H9 (cell line): ENCODE results near the gene RASIP1. TPM values are rescaled to one million over a fixed set of nuclear protein-coding genes. Genes with fewer than 3 reads are reported as not detected.

Experiments used
- DNase-seq: peaks from one replicate; pipeline ENCODE4 v3.0.0-alpha.2; 2017
- H2AFZ ChIP-seq: one replicate; pipeline ENCODE4 v1.6.1; 2013; ENCODE audit warnings: mild to moderate bottlenecking, low read length, control low read depth, moderate library complexity
- H2AK5ac ChIP-seq: 2 replicates; pipeline ENCODE4 v1.6.1; 2013; ENCODE audit warnings: low read length, control low read depth, mixed read lengths; ENCODE audit not compliant: insufficient read length
- H2BK120ac ChIP-seq: one replicate; pipeline ENCODE4 v1.6.1; 2013; ENCODE audit warnings: low read depth, mild to moderate bottlenecking, low read length, control low read depth, inconsistent platforms; ENCODE audit not compliant: poor library complexity, severe bottlenecking
- H2BK12ac ChIP-seq: 2 replicates; pipeline ENCODE4 v1.6.1; 2013; ENCODE audit warnings: low read length, control low read depth, mixed read lengths, low read depth; ENCODE audit not compliant: insufficient read length
- H2BK15ac ChIP-seq: 2 replicates; pipeline ENCODE4 v1.6.1; 2013; ENCODE audit warnings: low read depth, low read length, control low read depth
- H2BK20ac ChIP-seq: one replicate; pipeline ENCODE4 v1.6.1; 2013; ENCODE audit warnings: low read depth, mild to moderate bottlenecking, low read length, control low read depth, inconsistent platforms; ENCODE audit not compliant: poor library complexity, severe bottlenecking
- H2BK5ac ChIP-seq: 2 replicates; pipeline ENCODE4 v1.6.1; 2013; ENCODE audit warnings: low read length, control low read depth, mixed read lengths; ENCODE audit not compliant: insufficient read length
- H3K14ac ChIP-seq: 2 replicates; pipeline ENCODE4 v1.6.1; 2013; ENCODE audit warnings: low read length, control low read depth; ENCODE audit not compliant: insufficient read depth
- H3K18ac ChIP-seq: 2 replicates; pipeline ENCODE4 v1.6.1; 2013; ENCODE audit warnings: low read depth, mild to moderate bottlenecking, mixed read lengths, low read length, control low read depth; ENCODE audit not compliant: insufficient read length
- H3K23ac ChIP-seq: 2 replicates; pipeline ENCODE4 v1.6.1; 2013; ENCODE audit warnings: low read length, control low read depth, mixed read lengths, low read depth; ENCODE audit not compliant: insufficient read length
- H3K23me2 ChIP-seq: 2 replicates; pipeline ENCODE4 v1.6.1; 2013; ENCODE audit warnings: low read depth, mild to moderate bottlenecking, mixed read lengths, low read length, control low read depth; ENCODE audit not compliant: insufficient read length, poor library complexity, severe bottlenecking
- H3K27ac ChIP-seq: 2 replicates; pipeline ENCODE4 v1.5.1; 2013; ENCODE audit warnings: low read length, control low read depth, mixed read lengths, low read depth; ENCODE audit not compliant: insufficient read length
- H3K27me3 ChIP-seq: 2 replicates; pipeline ENCODE4 v1.6.1; 2013; ENCODE audit warnings: low read length, control low read depth, inconsistent platforms; ENCODE audit not compliant: insufficient read depth
- H3K4ac ChIP-seq: 2 replicates; pipeline ENCODE4 v1.6.1; 2013; ENCODE audit warnings: low read depth, mild to moderate bottlenecking, control low read depth, inconsistent platforms, low read length, moderate library complexity
- H3K4me1 ChIP-seq: 2 replicates; pipeline ENCODE4 v1.6.1; 2013; ENCODE audit warnings: low read length, control low read depth, inconsistent platforms; ENCODE audit not compliant: insufficient read depth
- H3K4me2 ChIP-seq: 2 replicates; pipeline ENCODE4 v1.6.1; 2013; ENCODE audit warnings: low read length, control low read depth, mixed read lengths; ENCODE audit not compliant: insufficient read length, insufficient read depth
- H3K56ac ChIP-seq: 2 replicates; pipeline ENCODE4 v1.6.1; 2013; ENCODE audit warnings: low read depth, mild to moderate bottlenecking, mixed read lengths, low read length, control low read depth; ENCODE audit not compliant: insufficient read length
- H3K79me1 ChIP-seq: 2 replicates; pipeline ENCODE4 v1.6.1; 2013; ENCODE audit warnings: low read depth, mild to moderate bottlenecking, moderate library complexity, low read length, control low read depth, inconsistent platforms; ENCODE audit not compliant: insufficient read depth, poor library complexity, severe bottlenecking
- H3K79me2 ChIP-seq: 2 replicates; pipeline ENCODE4 v1.6.1; 2013; ENCODE audit warnings: low read length, control low read depth, inconsistent platforms; ENCODE audit not compliant: insufficient read depth
- H3K9ac ChIP-seq: 2 replicates; pipeline ENCODE4 v1.6.1; 2013; ENCODE audit warnings: low read length, control low read depth, mixed read lengths; ENCODE audit not compliant: insufficient read length; ENCODE audit errors: extremely low read depth
- H3K9me3 ChIP-seq: one replicate; pipeline ENCODE4 v1.6.1; 2013; ENCODE audit warnings: low read depth, low read length, inconsistent platforms; ENCODE audit not compliant: control insufficient read depth
- H3T11ph ChIP-seq: one replicate; pipeline ENCODE4 v1.6.1; 2013; ENCODE audit warnings: mild to moderate bottlenecking, low read length, control low read depth, inconsistent platforms
- H4K20me1 ChIP-seq: one replicate; pipeline ENCODE4 v1.6.1; 2013; ENCODE audit not compliant: control insufficient read depth, insufficient read length, insufficient read depth
- H4K5ac ChIP-seq: 2 replicates; pipeline ENCODE4 v1.6.1; 2013; ENCODE audit warnings: low read depth, mild to moderate bottlenecking, mixed read lengths, low read length, control low read depth; ENCODE audit not compliant: insufficient read length
- H4K8ac ChIP-seq: replicated peaks from 2 replicates; pipeline ENCODE4 v1.6.1; 2013; ENCODE audit warnings: low read length, control low read depth, mixed read lengths, low read depth; ENCODE audit not compliant: insufficient read length
- H4K91ac ChIP-seq: 2 replicates; pipeline ENCODE4 v1.6.1; 2013; ENCODE audit warnings: low read depth, mild to moderate bottlenecking, moderate library complexity, mixed read lengths, low read length, control low read depth; ENCODE audit not compliant: insufficient read length
- H3K27ac Mint-ChIP-seq, 3 experiments: 2 replicates in 2 of 3; 3 replicates in 1 of 3; pipeline ENCODE4 v1.8.0; 2020 to 2021; ENCODE audit warnings: mixed read lengths in 3 of 3, mild to moderate bottlenecking in 1 of 3, moderate library complexity in 1 of 3
- H3K27me3 Mint-ChIP-seq: 2 replicates; pipeline ENCODE4 v1.8.0; 2021; ENCODE audit warnings: low read depth, mild to moderate bottlenecking, moderate library complexity, mixed read lengths
- H3K36me3 Mint-ChIP-seq, 3 experiments: 2 replicates in 2 of 3; 3 replicates in 1 of 3; pipeline ENCODE4 v1.8.0; 2020 to 2021; ENCODE audit warnings: low read depth in 3 of 3, mixed read lengths in 3 of 3; ENCODE audit not compliant: insufficient read depth in 1 of 3
- H3K4me1 Mint-ChIP-seq, 2 experiments: 2 replicates each; pipeline ENCODE4 v1.8.0; 2020; ENCODE audit warnings: mixed read lengths in 2 of 2
- H3K4me3 Mint-ChIP-seq, 2 experiments: 2 replicates in 1 of 2; 3 replicates in 1 of 2; pipeline ENCODE4 v1.8.0; 2020 to 2021; ENCODE audit warnings: mild to moderate bottlenecking in 2 of 2, mixed read lengths in 2 of 2, moderate library complexity in 1 of 2
- H3K9me3 Mint-ChIP-seq, 2 experiments: 2 replicates in 1 of 2; 3 replicates in 1 of 2; pipeline ENCODE4 v1.8.0; 2020; ENCODE audit warnings: mild to moderate bottlenecking in 2 of 2, mixed read lengths in 2 of 2, moderate library complexity in 1 of 2
- WGBS: extraction: QIAGEN DNeasy Blood & Tissue Kit; methylation state at CpG from one replicate; pipeline ENCODE4 v1.1.7; 2013; ENCODE audit warnings: missing lambda C conversion rate, low lambda C conversion rate, mixed read lengths; ENCODE audit not compliant: insufficient read length; ENCODE audit errors: extremely low coverage; 5-methylcytosine and 5-hydroxymethylcytosine counted together
- total RNA-seq: library from RNA; stranded (reverse); gene quantifications from 2 replicates; pipeline ENCODE4 v1.2.1, GENCODE V29; 2021
- TF ChIP-seq, protein P1 (sequence below): fragments of 200-600 bp; sonication (generic); conservative IDR thresholded peaks from 3 replicates; pipeline ENCODE4 v1.8.0; 2021; ENCODE audit warnings: antibody characterized with exemption, mild to moderate bottlenecking

RASIP1 gene
- total RNA-seq, 1 experiment from 2014 or later: 2.4 TPM

DNA sequence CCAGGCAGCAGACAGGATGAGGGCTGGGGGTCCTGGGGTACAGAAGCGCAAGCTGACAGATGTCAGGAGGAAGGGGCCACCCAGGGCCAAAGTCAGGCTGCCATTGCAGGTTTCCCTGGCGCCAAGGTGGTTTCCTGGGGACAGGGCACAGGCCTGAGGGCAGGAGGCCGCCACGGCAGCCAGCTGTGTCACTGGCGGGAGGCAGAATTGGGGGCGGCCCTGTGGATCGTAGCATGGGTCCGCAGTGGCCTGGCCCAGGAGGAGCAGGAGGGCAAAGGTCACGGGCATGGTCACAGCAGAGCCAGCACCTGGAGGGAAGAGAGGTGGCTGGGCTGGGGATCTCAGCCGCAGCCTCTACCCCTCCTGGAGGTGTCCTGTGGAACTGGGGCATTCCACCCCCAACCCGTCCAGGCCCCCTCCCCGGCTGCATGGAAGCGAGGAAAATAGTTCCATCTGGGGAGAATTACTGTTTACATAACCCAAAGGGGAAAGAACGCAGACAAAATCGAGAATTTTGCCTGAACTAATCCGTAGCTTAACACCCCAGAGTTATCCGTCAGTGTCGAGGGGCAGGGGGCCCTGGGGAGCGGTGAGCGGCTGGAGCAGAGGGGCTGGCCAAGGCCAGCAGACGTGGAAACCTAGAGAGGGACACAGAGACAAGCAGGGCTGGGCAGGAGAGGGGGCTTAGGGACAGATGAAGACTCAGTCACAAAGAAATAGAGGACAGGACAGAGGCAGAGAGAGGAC, 69.5 kb downstream of the RASIP1 start:
- no peak overlapping the region for H3K4me2 ChIP-seq
- no peak overlapping the region for H3K4ac ChIP-seq
- no peaks in the 10 kb centered on the region for H3K79me1 ChIP-seq
- no peak overlapping the region for H4K5ac ChIP-seq
- H2AK5ac ChIP-seq: no peak overlapping the region
- no peak overlapping the region for H2BK12ac ChIP-seq
- no peak overlapping the region for H4K91ac ChIP-seq
- H2AFZ ChIP-seq: no peak overlapping the region
- Mint-ChIP-seq H3K9me3 (peaks cover 8 to 11% of the 10 kb centered on the region in 2 experiments), H3K27me3 (peaks cover 2% of the 10 kb centered on the region), H3K4me1 (peaks cover 29 to 35% of the 10 kb centered on the region in 2 experiments), H3K36me3 (peaks cover 0 to 9% (median 7%) of the 10 kb centered on the region in 3 experiments; a peak in 5 of 7 replicates), H3K4me3 (peak overlapping the region in 1 of 2 experiments; percentile 27; a peak in 1 of 5 replicates), H3K27ac (peak overlapping the region in 2 of 3 experiments; percentile 27 to 46; a peak in 3 of 7 replicates)
- no peaks in the 10 kb centered on the region for H3K9me3 ChIP-seq
- H3K14ac ChIP-seq: no peak overlapping the region
- no peak overlapping the region for H3K23ac ChIP-seq
- TF ChIP-seq, protein P1, sequence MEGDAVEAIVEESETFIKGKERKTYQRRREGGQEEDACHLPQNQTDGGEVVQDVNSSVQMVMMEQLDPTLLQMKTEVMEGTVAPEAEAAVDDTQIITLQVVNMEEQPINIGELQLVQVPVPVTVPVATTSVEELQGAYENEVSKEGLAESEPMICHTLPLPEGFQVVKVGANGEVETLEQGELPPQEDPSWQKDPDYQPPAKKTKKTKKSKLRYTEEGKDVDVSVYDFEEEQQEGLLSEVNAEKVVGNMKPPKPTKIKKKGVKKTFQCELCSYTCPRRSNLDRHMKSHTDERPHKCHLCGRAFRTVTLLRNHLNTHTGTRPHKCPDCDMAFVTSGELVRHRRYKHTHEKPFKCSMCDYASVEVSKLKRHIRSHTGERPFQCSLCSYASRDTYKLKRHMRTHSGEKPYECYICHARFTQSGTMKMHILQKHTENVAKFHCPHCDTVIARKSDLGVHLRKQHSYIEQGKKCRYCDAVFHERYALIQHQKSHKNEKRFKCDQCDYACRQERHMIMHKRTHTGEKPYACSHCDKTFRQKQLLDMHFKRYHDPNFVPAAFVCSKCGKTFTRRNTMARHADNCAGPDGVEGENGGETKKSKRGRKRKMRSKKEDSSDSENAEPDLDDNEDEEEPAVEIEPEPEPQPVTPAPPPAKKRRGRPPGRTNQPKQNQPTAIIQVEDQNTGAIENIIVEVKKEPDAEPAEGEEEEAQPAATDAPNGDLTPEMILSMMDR: no peak
- H3K79me2 ChIP-seq: no peaks in the 10 kb centered on the region
- H3K27me3 ChIP-seq: no peaks in the 10 kb centered on the region
- no peak overlapping the region for H3K56ac ChIP-seq
- no peak overlapping the region for H2BK5ac ChIP-seq
- no peak overlapping the region for H4K8ac ChIP-seq
- H2BK120ac ChIP-seq: no peak overlapping the region
- no peaks in the 10 kb centered on the region; the same call in 1 of the 2 replicates for H3K4me1 ChIP-seq
- H3K23me2 ChIP-seq: no peaks in the 10 kb centered on the region
- no peak overlapping the region for H3K9ac ChIP-seq
- no peak overlapping the region for H3T11ph ChIP-seq
- H4K20me1 ChIP-seq: peaks cover 2% of the 10 kb centered on the region
- no peak overlapping the region for H2BK15ac ChIP-seq
- H2BK20ac ChIP-seq: no peak overlapping the region
- no peak overlapping the region for H3K27ac ChIP-seq
- no peak overlapping the region for H3K18ac ChIP-seq
- WGBS: no CpG with 5 or more reads among the region's 21 CpGs
- DNase-seq: no peak

Other genes starting within 250 kb of the RASIP1 start
- 14.4 and 15.2 TPM in 2 replicates for gene LMTK3, start 228.8 kb downstream of the RASIP1 start, total RNA-seq
- 1.3 and 1.7 TPM in 2 replicates for gene SULT2B1, start 188.4 kb downstream of the RASIP1 start, total RNA-seq
- not detected in 2 replicates for gene SPACA4, start 133.9 kb downstream of the RASIP1 start, total RNA-seq
- gene FAM83E, start 125.5 kb downstream of the RASIP1 start, total RNA-seq: 9.2 and 9.5 TPM in 2 replicates
- 1,855 and 1,874 TPM in 2 replicates for gene RPL18, start 121.4 kb downstream of the RASIP1 start, total RNA-seq
- 55.0 and 57.2 TPM in 2 replicates for gene SPHK2, start 121.1 kb downstream of the RASIP1 start, total RNA-seq
- gene DBP, start 103.2 kb downstream of the RASIP1 start, total RNA-seq: 11.4 and 12.6 TPM in 2 replicates
- gene CA11, start 94.4 kb downstream of the RASIP1 start, total RNA-seq: 102 and 107 TPM in 2 replicates
- 0.33 and 0.55 TPM in 2 replicates for gene NTN5, start 67.6 kb downstream of the RASIP1 start, total RNA-seq
- gene FUT2, start 44.6 kb downstream of the RASIP1 start, total RNA-seq: 11.4 and 13.2 TPM in 2 replicates
- gene MAMSTR, start 20.9 kb downstream of the RASIP1 start, total RNA-seq: 1.4 and 1.6 TPM in 2 replicates
- 2.6 and 3.7 TPM in 2 replicates for gene IZUMO1, start 6.3 kb upstream of the RASIP1 start, total RNA-seq
- 15.9 and 16.1 TPM in 2 replicates for gene FUT1, start 12.0 kb upstream of the RASIP1 start, total RNA-seq
- 0.55 and 0.90 TPM in 2 replicates for gene FGF21, start 14.9 kb upstream of the RASIP1 start, total RNA-seq
- 30.6 and 32.7 TPM in 2 replicates for gene BCAT2, start 70.4 kb upstream of the RASIP1 start, total RNA-seq
- 11.2 and 11.6 TPM in 2 replicates for gene HSD17B14, start 95.9 kb upstream of the RASIP1 start, total RNA-seq
- 14.3 and 15.3 TPM in 2 replicates for gene PLEKHA4, start 128.0 kb upstream of the RASIP1 start, total RNA-seq
- 17.2 and 17.5 TPM in 2 replicates for gene PPP1R15A, start 131.8 kb upstream of the RASIP1 start, total RNA-seq
- gene TULP2, start 158.1 kb upstream of the RASIP1 start, total RNA-seq: 0.94 and 1.0 TPM in 2 replicates
- gene NUCB1, start 159.7 kb upstream of the RASIP1 start, total RNA-seq: 125 and 131 TPM in 2 replicates
- gene DHDH, start 193.1 kb upstream of the RASIP1 start, total RNA-seq: 1.4 and 2.0 TPM in 2 replicates
- gene BAX, start 214.3 kb upstream of the RASIP1 start, total RNA-seq: 310 and 315 TPM in 2 replicates
- gene FTL, start 224.7 kb upstream of the RASIP1 start, total RNA-seq: 1,244 and 1,245 TPM in 2 replicates